ENCODE data around the gene HOXC5.
"Not testable (repeated sequence)": the region's sequence is repeated elsewhere in the genome, so short reads cannot be mapped to it uniquely, and the experiment has no call there.

HOXC5 gene

GRCh38 chr12:54066408-54066807 lies 33.6 kb downstream of the HOXC5 start:
- no peak for DNase-seq (ENCODE audit: low spot score)

GRCh38 chr12:54068418-54069070 lies 35.7 kb downstream of the HOXC5 start:
- DNase-seq (ENCODE audit: low spot score), result no peak

GRCh38 chr12:54071942-54072341 lies 39.1 kb downstream of the HOXC5 start:
- DNase-seq (ENCODE audit: low spot score), result no peak

GRCh38 chr12:54074308-54074707 lies 41.5 kb downstream of the HOXC5 start:
- DNase-seq (ENCODE audit: low spot score), result no peak

- DNase-seq (ENCODE audit: low spot score), result no peak
Observed at GRCh38 chr12:54075409-54075808, 42.6 kb downstream of the HOXC5 start.

GRCh38 chr12:54075974-54076373 lies 43.1 kb downstream of the HOXC5 start:
- DNase-seq (ENCODE audit: low spot score), result no peak

GRCh38 chr12:54077843-54078242 lies 45.0 kb downstream of the HOXC5 start:
- not testable (repeated sequence) for DNase-seq (ENCODE audit: low spot score)

GRCh38 chr12:54079115-54079514 lies 46.3 kb downstream of the HOXC5 start:
- DNase-seq (ENCODE audit: low spot score), result not testable (repeated sequence)

GRCh38 chr12:54080008-54080924 lies 47.4 kb downstream of the HOXC5 start:
- peak; percentile 63 for DNase-seq (ENCODE audit: low spot score)

- DNase-seq (ENCODE audit: low spot score), result not testable (repeated sequence)
Observed at GRCh38 chr12:54081053-54081514, 48.2 kb downstream of the HOXC5 start.

- DNase-seq (ENCODE audit: low spot score), result peak; percentile 69
Observed at GRCh38 chr12:54081581-54082396, 48.9 kb downstream of the HOXC5 start.

- peak; percentile 67 for DNase-seq (ENCODE audit: low spot score)
Observed at GRCh38 chr12:54082397-54082892, 49.6 kb downstream of the HOXC5 start.
